Panc1 (cell line): ENCODE measurements around the gene CRADD. TPM values are rescaled to one million over a fixed set of nuclear protein-coding genes. Genes with fewer than 3 reads are reported as not detected.

Experiments
- ATAC-seq: fragments of 200-7000 bp; cut with Tn5 transposase; 2 replicates; pipeline ENCODE4 v1.9.1; 2020; ENCODE audit warnings: mild to moderate bottlenecking, moderate library complexity
- BruUV-seq: library from RNA; stranded (reverse); fragments of 400-500 nt; replicated peaks from 2 replicates; lab custom pipeline; 2021; lab: Mats Ljungman, UMichigan
- CTCF ChIA-PET: fragments of 300-600 bp; sonication (Branson Sonifier 250); formaldehyde crosslinking; loops from one replicate; lab custom pipeline; 2022; ENCODE audit warnings: antibody characterized with exemption; lab: Charles Lee
- POLR2A ChIA-PET: fragments of 300-600 bp; sonication (Branson Sonifier 250); formaldehyde crosslinking; loops from one replicate; lab custom pipeline; 2022; ENCODE audit warnings: antibody characterized with exemption; lab: Charles Lee
- DNase-seq: peaks from one replicate; pipeline ENCODE4 v3.0.0-alpha.2; 2010; ENCODE audit warnings: low read depth, low spot score
- H3K27ac ChIP-seq: 2 replicates; pipeline ENCODE4 v1.5.1; 2011; ENCODE audit warnings: mild to moderate bottlenecking, low read length, inconsistent platforms
- H3K27me3 ChIP-seq: fragments of 200-500 bp; sonication (Bioruptor generic); 2 replicates; pipeline ENCODE4 v1.6.0; 2014; ENCODE audit warnings: low read length, inconsistent platforms; ENCODE audit not compliant: control insufficient read depth, insufficient read depth
- H3K36me3 ChIP-seq: fragments of 200-500 bp; sonication (Bioruptor generic); 2 replicates; pipeline ENCODE4 v1.5.1; 2014; ENCODE audit warnings: inconsistent platforms, mild to moderate bottlenecking, low read length, moderate library complexity; ENCODE audit not compliant: control insufficient read depth, insufficient read depth
- H3K4me1 ChIP-seq: 2 replicates; pipeline ENCODE4 v1.5.1; 2011; ENCODE audit warnings: inconsistent platforms, mild to moderate bottlenecking, low read length, moderate library complexity; ENCODE audit not compliant: control insufficient read depth, insufficient read depth
- H3K4me3 ChIP-seq, 2 experiments: 2 replicates each; pipeline ENCODE4 v1.5.1; 2011 to 2012; ENCODE audit warnings: low read depth in 2 of 2, low read length in 2 of 2, mild to moderate bottlenecking in 2 of 2, inconsistent platforms in 1 of 2, moderate library complexity in 1 of 2
- H3K9me3 ChIP-seq: fragments of 200-500 bp; sonication (Bioruptor generic); 2 replicates; pipeline ENCODE4 v1.5.1; 2014; ENCODE audit warnings: low read depth, mild to moderate bottlenecking, inconsistent platforms, low read length, moderate library complexity; ENCODE audit not compliant: control insufficient read depth, insufficient read depth
- CTCF ChIP-seq: fragments of 450-650 bp; IDR thresholded peaks from 2 replicates; pipeline ENCODE4 v1.5.1; 2017; ENCODE audit warnings: mild to moderate bottlenecking
- POLR2AphosphoS5 ChIP-seq: IDR thresholded peaks from 2 replicates; pipeline ENCODE4 v1.6.1; 2012; ENCODE audit warnings: mild to moderate bottlenecking, low read depth, low read length, moderate library complexity
- REST ChIP-seq, 2 experiments: IDR thresholded peaks; 2 replicates each; pipeline ENCODE4 v1.6.1; 2011 to 2012; ENCODE audit warnings: low read depth in 2 of 2, control low read depth in 1 of 2, low read length in 1 of 2, mild to moderate bottlenecking in 1 of 2, moderate library complexity in 1 of 2; ENCODE audit not compliant: insufficient read depth in 1 of 2
- SIN3A ChIP-seq: IDR thresholded peaks from 2 replicates; pipeline ENCODE4 v1.6.1; 2012; ENCODE audit warnings: low read depth, mild to moderate bottlenecking, low read length, moderate library complexity, borderline replicate concordance; ENCODE audit not compliant: insufficient read depth
- TCF7L2 ChIP-seq: IDR thresholded peaks from 2 replicates; pipeline ENCODE4 v1.6.1; 2011; ENCODE audit warnings: mild to moderate bottlenecking, low read depth, low read length, inconsistent platforms
- in situ Hi-C: cut with HindIII; loops from 2 replicates; pipeline ENCODE4 v1.10.0; 2016; ENCODE audit warnings: low sequenced_read_pairs, low pct_unique_long_range_greater_than_20kb
- intact Hi-C: fragments of 100-400 bp; cut with micrococcal nuclease; formaldehyde crosslinking; loops from one replicate; pipeline ENCODE4 v1.10.0; 2022; ENCODE audit not compliant: unreplicated experiment
- total RNA-seq: library from RNA; stranded (reverse); gene quantifications from one replicate; pipeline ENCODE4 v1.2.1, GENCODE V29; 2021; ENCODE audit not compliant: unreplicated experiment

The CRADD gene
- total RNA-seq, 1 experiment from 2014 or later: 7.0 TPM

GRCh38 chr12:93746572-93747168 lies 69.5 kb downstream of the CRADD start:
- H3K4me3 ChIP-seq: no peak overlapping the region
- no peak for TF ChIP-seq POLR2AphosphoS5
- no peak for TF ChIP-seq REST (IDR thresholded peaks at IDR 0.05; ENCODE audit: insufficient read depth in 1 of 2, low read depth in 2 of 2, low read length in 1 of 2)
- no peak for TF ChIP-seq SIN3A
- no peak for TF ChIP-seq CTCF
- no peak for TF ChIP-seq TCF7L2
- no peak for ATAC-seq

GRCh38 chr12:93748672-93749383 lies 71.7 kb downstream of the CRADD start:
- ATAC-seq: peak; percentile 42; the same call in 1 of the 2 replicates
- no peak for TF ChIP-seq TCF7L2
- Histone ChIP-seq H3K4me3 (no peak overlapping the region), H3K27ac (no peak overlapping the region), H3K36me3 (no peaks in the 10 kb centered on the region), H3K4me1 (no peaks in the 10 kb centered on the region), H3K27me3 (no peaks in the 10 kb centered on the region), H3K9me3 (no peaks in the 10 kb centered on the region)
- in situ Hi-C loops (no loop called here), intact Hi-C loops (no loop called here)
- ChIA-PET POLR2A (no interaction called here), CTCF (interaction anchor here (0.5 to 0.6 kb wide), 3 partner anchors 144 to 1693 kb away, joined by 4 to 6 read pairs (median 5); no protein-coding TSS in a partner anchor)
- BruUV-seq: no TSS peak
- DNase-seq: no peak

More at GRCh38 chr12:93746572-93747168, 69.5 kb downstream of the CRADD start:
- no TSS peak for BruUV-seq
- intact Hi-C loops: no loop called here
- in situ Hi-C loops: no loop called here
- peaks cover 1% of the 10 kb centered on the region for H3K4me1 ChIP-seq
- no peaks in the 10 kb centered on the region for H3K27me3 ChIP-seq
- no peaks in the 10 kb centered on the region for H3K9me3 ChIP-seq
- DNase-seq: no peak
- no peak overlapping the region for H3K27ac ChIP-seq
- no peaks in the 10 kb centered on the region for H3K36me3 ChIP-seq
- POLR2A ChIA-PET: no interaction called here
- CTCF ChIA-PET: interaction anchor here (0.6 kb wide), 1 partner anchor 328 kb away, joined by 9 read pairs; no protein-coding TSS in a partner anchor

- H3K9me3 ChIP-seq: 0 out of 2 replicates have a peak, but pooled peaks cover 2% of the 10 kb centered on the region
- no peak for ATAC-seq
- POLR2A ChIA-PET: no interaction called here
- no peaks in the 10 kb centered on the region for H3K4me1 ChIP-seq
- no peaks in the 10 kb centered on the region for H3K27me3 ChIP-seq
- intact Hi-C loops (no loop called here), in situ Hi-C loops (no loop called here)
- no TSS peak for BruUV-seq
- no peak for TF ChIP-seq TCF7L2
- TF ChIP-seq CTCF: no peak
- no peak for TF ChIP-seq POLR2AphosphoS5
- TF ChIP-seq REST (IDR thresholded peaks at IDR 0.05; ENCODE audit: insufficient read depth in 1 of 2, low read depth in 2 of 2, low read length in 1 of 2): no peak
- TF ChIP-seq SIN3A: no peak
- no peak overlapping the region for H3K4me3 ChIP-seq
- no peak for DNase-seq
- CTCF ChIA-PET: interaction anchor here (0.5 to 0.6 kb wide), 3 partner anchors 145 to 1693 kb away, joined by 4 to 6 read pairs (median 5); no protein-coding TSS in a partner anchor
- no peak overlapping the region for H3K27ac ChIP-seq
- no peaks in the 10 kb centered on the region for H3K36me3 ChIP-seq
These were observed 72.3 kb downstream of the CRADD start for GRCh38 chr12:93749515-93749914.
